Colonic mucosa (tissue), 4 donors: ENCODE measurements around the gene TARS3. TPM values are rescaled to one million over a fixed set of nuclear protein-coding genes. Genes with fewer than 3 reads are reported as not detected.

ENCODE experiments used
- DNase-seq: peaks from one replicate; pipeline ENCODE4 v3.0.0-alpha.2; 2020
- H3K27ac ChIP-seq: fragments of 200-600 bp; one replicate; pipeline ENCODE4 v1.8.0; 2021
- H3K27me3 ChIP-seq: fragments of 200-600 bp; one replicate; pipeline ENCODE4 v1.8.0; 2021
- H3K36me3 ChIP-seq: fragments of 200-600 bp; one replicate; pipeline ENCODE4 v1.8.0; 2021
- H3K4me1 ChIP-seq: fragments of 200-600 bp; one replicate; pipeline ENCODE4 v1.8.0; 2021; ENCODE audit warnings: mild to moderate bottlenecking
- H3K4me3 ChIP-seq: fragments of 200-600 bp; one replicate; pipeline ENCODE4 v1.8.0; 2021
- H3K9ac ChIP-seq, 2 donors: one replicate each; pipeline ENCODE4 v1.7.0; 2013; ENCODE audit warnings: control low read depth in 2 of 2, low read depth in 2 of 2, low read length in 2 of 2
- H3K9me3 ChIP-seq: fragments of 200-600 bp; one replicate; pipeline ENCODE4 v1.8.0; 2021
- CTCF ChIP-seq: fragments of 200-600 bp; IDR thresholded peaks from one replicate; pipeline ENCODE4 v1.8.0; 2022; ENCODE audit warnings: antibody characterized with exemption, mild to moderate bottlenecking
- intact Hi-C: fragments of 100-400 bp; cut with DNase I; formaldehyde crosslinking; loops from one replicate; pipeline ENCODE4 v1.14.1; 2022
- total RNA-seq, 2 donors: library from RNA; stranded (reverse); fragmentation: NEBNext Ultra II Directional in 1 of 2; extraction: Animal tissue kit (Norgen Biotek cat#: 25700) in 1 of 2; gene quantifications; one replicate each; pipeline ENCODE4 v1.2.1, GENCODE V29; 2021
- donor health status: healthy.
- donor health status: DM: no; HTN: no; CAD: no.
- donor health status: DM: no; HTN: no; CAD: no.

TARS3 gene
- total RNA-seq, 2 donors from 2014 or later, result 8.7 to 8.8 TPM

GRCh38 chr15:101607108-101607507, 117.2 kb downstream of the TARS3 start:
- Histone ChIP-seq H3K4me1 (no peaks in the 10 kb centered on the region), H3K27ac (no peak overlapping the region), H3K36me3 (no peaks in the 10 kb centered on the region), H3K4me3 (no peak overlapping the region), H3K27me3 (no peaks in the 10 kb centered on the region), H3K9me3 (no peaks in the 10 kb centered on the region), H3K9ac (no peak overlapping the region)
- TF ChIP-seq CTCF, result no peak
- DNase-seq, result no peak
- intact Hi-C loops, result no loop called here

- DNase-seq, result no peak
- H3K4me3 ChIP-seq, result no peak overlapping the region
- no peak overlapping the region for H3K27ac ChIP-seq
- H3K9me3 ChIP-seq, result no peaks in the 10 kb centered on the region
- intact Hi-C loops, result no loop called here
- H3K9ac ChIP-seq, result no peak overlapping the region
- no peak for TF ChIP-seq CTCF
- no peaks in the 10 kb centered on the region for H3K27me3 ChIP-seq
- no peaks in the 10 kb centered on the region for H3K36me3 ChIP-seq
- no peaks in the 10 kb centered on the region for H3K4me1 ChIP-seq
These were observed 120.0 kb downstream of the TARS3 start for GRCh38 chr15:101604124-101604874.

Other genes with a start within 250 kb of the TARS3 start
- gene PCSK6, start 234.8 kb downstream of the TARS3 start, total RNA-seq, result 10 to 100 TPM; 29.9 to 39.5 TPM
- gene TM2D3, start 72.1 kb downstream of the TARS3 start, total RNA-seq, result 10 to 100 TPM; 33.7 to 42.7 TPM
- not detected for gene OR4F6, start 79.0 kb upstream of the TARS3 start, total RNA-seq
- gene OR4F15, start 87.7 kb upstream of the TARS3 start, total RNA-seq, result not detected